Subcutaneous adipose tissue (tissue), 4 donors: ENCODE measurements around the gene ADGRG3. TPM values are rescaled to one million over a fixed set of nuclear protein-coding genes. Genes with fewer than 3 reads are reported as not detected.

ENCODE experiments used
- CTCF ChIP-seq: fragments of 450-650 bp; IDR thresholded peaks from one replicate; pipeline ENCODE4 v1.5.1; 2016; ENCODE audit warnings: low read depth, mild to moderate bottlenecking, control low read depth, antibody characterized with exemption, moderate library complexity
- total RNA-seq, 4 donors: library from RNA; depleted of rRNA; stranded (reverse); fragments of >200 nt; gene quantifications; one replicate each; pipeline ENCODE4 v1.1.0, GENCODE V29; 2016

ADGRG3 gene
- total RNA-seq, 4 donors from 2014 or later, result 0.44 to 4.0 (median 2.1) TPM; not detected in 1

DNA sequence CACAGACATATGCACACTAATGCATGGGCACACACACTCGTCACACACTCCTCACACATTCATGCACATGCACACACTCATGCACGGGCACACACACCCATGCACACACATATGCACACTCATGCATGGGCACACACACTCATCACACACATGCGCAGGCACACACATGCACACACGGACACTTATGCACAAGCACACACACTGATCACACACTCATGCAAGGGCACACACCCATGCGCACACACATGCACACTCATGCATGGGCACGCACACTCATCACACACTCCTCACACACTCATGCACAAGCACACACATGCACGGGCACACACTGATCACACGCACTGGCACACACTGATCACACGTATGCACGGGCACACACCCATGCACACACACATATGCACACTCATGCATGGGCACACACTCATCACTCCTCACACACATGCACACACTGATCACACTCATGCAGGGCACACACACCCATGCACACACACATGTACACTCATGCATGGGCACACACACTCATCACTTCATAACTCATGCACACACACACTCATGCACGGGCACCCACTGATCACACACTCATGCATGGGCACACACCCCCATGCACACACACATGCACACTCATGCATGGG lies 23.6 kb upstream of the ADGRG3 start:
- no peak for TF ChIP-seq CTCF

GRCh38 chr16:57645169-57645568 lies 22.9 kb upstream of the ADGRG3 start:
- TF ChIP-seq CTCF, result no peak

- TF ChIP-seq CTCF, result no peak
Observed at GRCh38 chr16:57645691-57646387, 22.3 kb upstream of the ADGRG3 start.

- TF ChIP-seq CTCF, result no peak
Observed at GRCh38 chr16:57646388-57647039, 21.6 kb upstream of the ADGRG3 start.

GRCh38 chr16:57647136-57647875 lies 20.8 kb upstream of the ADGRG3 start:
- no peak for TF ChIP-seq CTCF

DNA sequence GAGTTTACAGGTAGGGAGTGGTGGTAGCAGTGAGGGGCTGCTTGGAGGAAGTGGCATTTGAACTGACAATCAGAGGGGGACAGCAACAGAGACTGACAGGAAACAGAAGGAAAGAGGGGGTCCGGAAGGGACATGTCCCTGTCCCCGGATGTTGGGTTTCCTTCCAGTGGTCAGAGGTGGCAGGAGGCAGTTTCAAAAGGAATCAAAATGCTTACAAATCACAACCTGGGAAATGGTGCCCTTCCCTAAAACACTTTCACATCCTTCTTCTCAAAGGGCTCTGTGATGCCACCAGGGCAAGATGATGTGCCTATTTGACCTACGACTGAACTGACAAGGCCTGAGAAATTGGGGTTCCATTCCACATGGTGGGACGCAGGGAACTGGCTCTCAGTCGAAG lies 20.0 kb upstream of the ADGRG3 start:
- TF ChIP-seq CTCF, result no peak
